ENCODE measurements around the gene SLC35A4. TPM values are rescaled to one million over a fixed set of nuclear protein-coding genes. Genes with fewer than 3 reads are reported as not detected.

SLC35A4 gene
- polyA plus RNA-seq, 1 donor (not counting 4 experiments of a cell fraction or from before 2014, with no cell fraction given), result 63.1 TPM

- dilution Hi-C loops (cut with MboI; ENCODE audit: extremely low pct_ligation_motif_present, low sequenced_read_pairs), result no loop called here
- peaks cover 0 to 7% of the 10 kb centered on the region in 2 experiments for H3K36me3 ChIP-seq (ENCODE audit: control insufficient read depth in 2 of 2, extremely low read depth in 1 of 2, insufficient read depth in 2 of 2, low read length in 2 of 2)
- H3K4me1 ChIP-seq (ENCODE audit: control insufficient read depth, extremely low read depth, insufficient read depth, low read length), result peaks cover 30% of the 10 kb centered on the region
- no peaks in the 10 kb centered on the region for H3K27me3 ChIP-seq (ENCODE audit: control insufficient read depth, extremely low read depth, insufficient read depth, low read length)
- FAIRE-seq, result no peak
- DNase-seq (ENCODE audit: low read depth, low spot score), result no peak
- H3K9me1 ChIP-seq (ENCODE audit: control insufficient read depth, extremely low read depth, insufficient read depth, low read length), result peaks cover 3% of the 10 kb centered on the region
- H4K20me1 ChIP-seq (ENCODE audit: control insufficient read depth, extremely low read depth, insufficient read depth, low read length), result no peaks in the 10 kb centered on the region
- TF ChIP-seq, protein P1, sequence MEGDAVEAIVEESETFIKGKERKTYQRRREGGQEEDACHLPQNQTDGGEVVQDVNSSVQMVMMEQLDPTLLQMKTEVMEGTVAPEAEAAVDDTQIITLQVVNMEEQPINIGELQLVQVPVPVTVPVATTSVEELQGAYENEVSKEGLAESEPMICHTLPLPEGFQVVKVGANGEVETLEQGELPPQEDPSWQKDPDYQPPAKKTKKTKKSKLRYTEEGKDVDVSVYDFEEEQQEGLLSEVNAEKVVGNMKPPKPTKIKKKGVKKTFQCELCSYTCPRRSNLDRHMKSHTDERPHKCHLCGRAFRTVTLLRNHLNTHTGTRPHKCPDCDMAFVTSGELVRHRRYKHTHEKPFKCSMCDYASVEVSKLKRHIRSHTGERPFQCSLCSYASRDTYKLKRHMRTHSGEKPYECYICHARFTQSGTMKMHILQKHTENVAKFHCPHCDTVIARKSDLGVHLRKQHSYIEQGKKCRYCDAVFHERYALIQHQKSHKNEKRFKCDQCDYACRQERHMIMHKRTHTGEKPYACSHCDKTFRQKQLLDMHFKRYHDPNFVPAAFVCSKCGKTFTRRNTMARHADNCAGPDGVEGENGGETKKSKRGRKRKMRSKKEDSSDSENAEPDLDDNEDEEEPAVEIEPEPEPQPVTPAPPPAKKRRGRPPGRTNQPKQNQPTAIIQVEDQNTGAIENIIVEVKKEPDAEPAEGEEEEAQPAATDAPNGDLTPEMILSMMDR (optimal IDR thresholded peaks at IDR 0.05 in 1 of 3, IDR thresholded peaks at IDR 0.05 in 1 of 3, conservative IDR thresholded peaks at IDR 0.05 in 1 of 3; ENCODE audit: extremely low read depth in 1 of 3, insufficient read depth in 2 of 3, low read length in 3 of 3), result no peak
- TF ChIP-seq EZH2 (IDR thresholded peaks at IDR 0.05; ENCODE audit: low read length), result no peak
- H3K9ac ChIP-seq (ENCODE audit: control insufficient read depth, extremely low read depth, insufficient read depth, low read length), result no peak overlapping the region
- H3K4me3 ChIP-seq (ENCODE audit: control insufficient read depth in 2 of 3, extremely low read depth in 1 of 3, insufficient read depth in 2 of 3, low read depth in 1 of 3, low read length in 3 of 3), result no peak overlapping the region
- no peak overlapping the region for H2AFZ ChIP-seq (ENCODE audit: control insufficient read depth, low read length)
- no peaks in the 10 kb centered on the region for H3K9me3 ChIP-seq (ENCODE audit: control insufficient read depth, low read depth, low read length)
- peaks cover 39% of the 10 kb centered on the region for H3K79me2 ChIP-seq (ENCODE audit: control insufficient read depth, insufficient read depth, low read length)
- no peak overlapping the region for H3K27ac ChIP-seq (ENCODE audit: control insufficient read depth, insufficient read depth, low read length)
- peak overlapping the region; percentile 92 for H3K4me2 ChIP-seq (ENCODE audit: control insufficient read depth, extremely low read depth, insufficient read depth, low read depth, low read length)
Observed at GRCh38 chr5:140557965-140558364, 6.7 kb upstream of the SLC35A4 start.

DNA sequence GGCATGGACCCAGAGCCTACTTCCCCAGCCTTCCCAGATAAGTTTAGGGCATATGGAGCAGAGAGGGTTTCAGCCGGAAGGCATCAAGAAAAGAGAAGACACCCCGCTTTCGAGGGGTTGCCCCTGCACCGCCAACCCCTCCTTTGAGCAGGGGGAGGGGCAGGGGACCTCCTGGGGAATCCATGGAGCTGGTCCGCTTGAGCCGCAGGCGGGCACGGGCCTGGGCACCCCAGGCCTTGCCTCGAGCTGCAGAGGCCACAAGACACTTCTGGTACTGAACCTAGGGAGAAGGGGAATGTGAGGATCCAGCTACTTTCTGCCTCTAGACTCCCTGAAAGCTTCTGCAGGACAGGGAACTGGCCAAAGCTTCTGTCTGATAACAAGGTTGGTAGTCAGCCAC lies 6.1 kb upstream of the SLC35A4 start:
- H3K4me3 ChIP-seq (ENCODE audit: control insufficient read depth in 2 of 3, extremely low read depth in 1 of 3, insufficient read depth in 2 of 3, low read depth in 1 of 3, low read length in 3 of 3), result no peak overlapping the region
- H3K9ac ChIP-seq (ENCODE audit: control insufficient read depth, extremely low read depth, insufficient read depth, low read length), result no peak overlapping the region
- no peaks in the 10 kb centered on the region for H3K9me3 ChIP-seq (ENCODE audit: control insufficient read depth, low read depth, low read length)
- H3K36me3 ChIP-seq (ENCODE audit: control insufficient read depth in 2 of 2, extremely low read depth in 1 of 2, insufficient read depth in 2 of 2, low read length in 2 of 2), result peaks cover 0 to 2% of the 10 kb centered on the region in 2 experiments
- H3K4me2 ChIP-seq (ENCODE audit: control insufficient read depth, extremely low read depth, insufficient read depth, low read depth, low read length), result no peak overlapping the region
- no peak for TF ChIP-seq EZH2 (IDR thresholded peaks at IDR 0.05; ENCODE audit: low read length)
- TF ChIP-seq, protein P1 (optimal IDR thresholded peaks at IDR 0.05 in 1 of 3, IDR thresholded peaks at IDR 0.05 in 1 of 3, conservative IDR thresholded peaks at IDR 0.05 in 1 of 3; ENCODE audit: extremely low read depth in 1 of 3, insufficient read depth in 2 of 3, low read length in 3 of 3), result no peak
- DNase-seq (ENCODE audit: low read depth, low spot score) (no peak), FAIRE-seq (no peak)
- no peaks in the 10 kb centered on the region for H3K27me3 ChIP-seq (ENCODE audit: control insufficient read depth, extremely low read depth, insufficient read depth, low read length)
- H3K4me1 ChIP-seq (ENCODE audit: control insufficient read depth, extremely low read depth, insufficient read depth, low read length), result peaks cover 30% of the 10 kb centered on the region
- dilution Hi-C loops (cut with MboI; ENCODE audit: extremely low pct_ligation_motif_present, low sequenced_read_pairs), result no loop called here
- H3K9me1 ChIP-seq (ENCODE audit: control insufficient read depth, extremely low read depth, insufficient read depth, low read length), result peaks cover 3% of the 10 kb centered on the region
- H2AFZ ChIP-seq (ENCODE audit: control insufficient read depth, low read length), result no peak overlapping the region
- H4K20me1 ChIP-seq (ENCODE audit: control insufficient read depth, extremely low read depth, insufficient read depth, low read length), result no peaks in the 10 kb centered on the region
- H3K27ac ChIP-seq (ENCODE audit: control insufficient read depth, insufficient read depth, low read length), result no peak overlapping the region
- peaks cover 34% of the 10 kb centered on the region for H3K79me2 ChIP-seq (ENCODE audit: control insufficient read depth, insufficient read depth, low read length)
